Central memory CD8-positive, alpha-beta T cell (primary cell): ENCODE results near the gene TOM1.
A peak's percentile ranks its signal among the peaks of the same experiment; 100 is the strongest.

Experiments used
- ATAC-seq: fragments of 150-1000 bp; cut with Tn5 transposase; replicated peaks from 2 replicates; pipeline ENCODE4 v1.10.0; 2022; ENCODE audit warnings: mild to moderate bottlenecking, moderate FRiP score, moderate number of reproducible peaks; ENCODE audit not compliant: poor library complexity, severe bottlenecking; ENCODE audit errors: extremely low read depth
- DNase-seq, 2 donors: peaks; one replicate each; pipeline ENCODE4 v3.0.0; 2021; ENCODE audit warnings: low spot score in 2 of 2
- H3K27ac Mint-ChIP-seq: one replicate; pipeline ENCODE4 v1.8.0; 2022; ENCODE audit warnings: low read depth, mild to moderate bottlenecking, moderate library complexity, mixed read lengths
- H3K27me3 Mint-ChIP-seq: one replicate; pipeline ENCODE4 v1.8.0; 2022; ENCODE audit warnings: mixed read lengths
- H3K36me3 Mint-ChIP-seq: one replicate; pipeline ENCODE4 v1.8.0; 2022; ENCODE audit warnings: mild to moderate bottlenecking, moderate library complexity, mixed read lengths; ENCODE audit not compliant: insufficient read depth
- H3K4me1 Mint-ChIP-seq: one replicate; pipeline ENCODE4 v1.8.0; 2022; ENCODE audit warnings: mixed read lengths
- H3K4me3 Mint-ChIP-seq: one replicate; pipeline ENCODE4 v1.8.0; 2022; ENCODE audit warnings: mild to moderate bottlenecking, moderate library complexity, mixed read lengths
- H3K9me3 Mint-ChIP-seq: one replicate; pipeline ENCODE4 v1.8.0; 2022; ENCODE audit warnings: mixed read lengths

Gene TOM1

GRCh38 chr22:35322126-35322525, 22.4 kb downstream of the TOM1 start:
- no peak overlapping the region for H3K4me3 Mint-ChIP-seq
- ATAC-seq (no peak), DNase-seq (no peak)
- H3K36me3 Mint-ChIP-seq = peaks cover 36% of the 10 kb centered on the region
- H3K27me3 Mint-ChIP-seq = no peaks in the 10 kb centered on the region
- H3K27ac Mint-ChIP-seq = no peak overlapping the region
- H3K4me1 Mint-ChIP-seq = no peaks in the 10 kb centered on the region
- H3K9me3 Mint-ChIP-seq = no peaks in the 10 kb centered on the region

DNA sequence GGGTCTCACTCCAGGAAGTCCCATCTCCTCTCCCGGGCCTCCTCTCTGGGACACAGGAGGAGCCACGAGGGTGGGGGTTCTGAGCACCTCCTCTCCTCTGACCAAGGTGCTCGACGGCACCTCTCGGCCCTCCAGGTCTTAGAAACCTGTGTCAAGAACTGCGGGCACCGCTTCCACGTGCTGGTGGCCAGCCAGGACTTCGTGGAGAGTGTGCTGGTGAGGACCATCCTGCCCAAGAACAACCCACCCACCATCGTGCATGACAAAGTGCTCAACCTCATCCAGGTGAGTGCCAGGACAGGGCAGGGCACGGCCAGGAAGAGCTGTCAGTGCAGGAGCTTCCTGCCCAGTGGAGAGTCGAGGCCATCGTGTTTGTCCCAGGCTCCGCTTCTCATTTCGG, 23.2 kb downstream of the TOM1 start:
- no peaks in the 10 kb centered on the region for H3K27me3 Mint-ChIP-seq
- no peaks in the 10 kb centered on the region for H3K9me3 Mint-ChIP-seq
- ATAC-seq (no peak), DNase-seq (no peak)
- H3K4me3 Mint-ChIP-seq = no peak overlapping the region
- no peaks in the 10 kb centered on the region for H3K4me1 Mint-ChIP-seq
- H3K36me3 Mint-ChIP-seq = peaks cover 33% of the 10 kb centered on the region
- H3K27ac Mint-ChIP-seq = peak overlapping the region; percentile 49

DNA sequence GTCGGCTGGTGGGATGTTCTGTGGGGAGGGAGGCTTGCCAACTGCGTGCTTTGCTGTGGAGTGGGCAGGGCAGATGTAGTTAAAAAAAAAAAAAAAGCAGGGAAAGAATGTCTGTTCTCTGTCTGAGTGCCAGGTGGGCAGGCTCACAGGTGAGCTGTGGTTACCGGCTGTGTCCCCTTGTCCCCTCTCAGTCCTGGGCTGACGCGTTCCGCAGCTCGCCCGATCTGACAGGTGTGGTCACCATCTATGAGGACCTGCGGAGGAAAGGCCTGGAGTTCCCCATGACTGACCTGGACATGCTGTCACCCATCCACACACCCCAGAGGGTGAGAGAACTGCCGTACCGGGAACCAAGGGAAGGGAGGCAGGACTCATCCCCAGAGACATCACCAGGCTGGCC, 23.6 kb downstream of the TOM1 start:
- Mint-ChIP-seq H3K27ac (peak overlapping the region; percentile 49), H3K9me3 (no peaks in the 10 kb centered on the region), H3K27me3 (no peaks in the 10 kb centered on the region), H3K36me3 (peaks cover 37% of the 10 kb centered on the region), H3K4me1 (no peaks in the 10 kb centered on the region), H3K4me3 (no peak overlapping the region)
- ATAC-seq = no peak
- no peak for DNase-seq

DNA sequence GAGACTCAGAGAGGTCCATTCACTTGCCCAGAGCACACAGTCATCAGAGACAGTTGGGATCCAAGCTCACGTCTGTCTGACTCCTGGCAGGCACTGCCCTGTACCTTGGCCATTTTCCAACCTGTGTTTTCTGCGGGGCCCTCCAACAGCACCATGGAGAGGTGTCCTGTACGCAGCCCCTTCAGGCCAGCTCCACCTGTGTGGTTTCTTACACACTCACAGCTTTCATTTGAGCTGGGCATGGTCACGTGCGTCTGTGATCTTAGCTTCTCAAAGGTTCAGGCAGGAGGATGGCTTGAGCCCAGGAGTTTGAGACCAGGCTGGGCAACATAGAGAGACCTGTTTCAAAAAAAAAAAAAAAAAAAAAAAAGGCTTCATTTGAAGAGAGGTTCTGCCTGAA, 24.4 kb downstream of the TOM1 start:
- ATAC-seq = no peak
- Mint-ChIP-seq H3K9me3 (no peaks in the 10 kb centered on the region), H3K27ac (no peak overlapping the region), H3K4me1 (no peaks in the 10 kb centered on the region), H3K4me3 (no peak overlapping the region), H3K27me3 (no peaks in the 10 kb centered on the region), H3K36me3 (peaks cover 37% of the 10 kb centered on the region)
- no peak for DNase-seq

GRCh38 chr22:35324762-35325161, 25.1 kb downstream of the TOM1 start:
- no peaks in the 10 kb centered on the region for H3K27me3 Mint-ChIP-seq
- H3K27ac Mint-ChIP-seq = no peak overlapping the region
- ATAC-seq (no peak), DNase-seq (no peak)
- peaks cover 36% of the 10 kb centered on the region for H3K36me3 Mint-ChIP-seq
- H3K4me1 Mint-ChIP-seq = no peaks in the 10 kb centered on the region
- H3K9me3 Mint-ChIP-seq = no peaks in the 10 kb centered on the region
- no peak overlapping the region for H3K4me3 Mint-ChIP-seq

GRCh38 chr22:35325209-35325608, 25.5 kb downstream of the TOM1 start:
- Mint-ChIP-seq H3K27ac (no peak overlapping the region), H3K9me3 (no peaks in the 10 kb centered on the region), H3K36me3 (peaks cover 36% of the 10 kb centered on the region)

GRCh38 chr22:35326854-35327562, 27.3 kb downstream of the TOM1 start:
- Mint-ChIP-seq H3K4me3 (peak overlapping the region; percentile 43), H3K27me3 (no peaks in the 10 kb centered on the region), H3K9me3 (no peaks in the 10 kb centered on the region), H3K36me3 (peaks cover 40% of the 10 kb centered on the region), H3K4me1 (peaks cover 12% of the 10 kb centered on the region), H3K27ac (peak overlapping the region; percentile 69)
- DNase-seq = no peak
- ATAC-seq = no peak

More at GRCh38 chr22:35325209-35325608, 25.5 kb downstream of the TOM1 start:
- no peak for ATAC-seq
- no peak for DNase-seq
- H3K4me1 Mint-ChIP-seq = peaks cover 3% of the 10 kb centered on the region
- no peaks in the 10 kb centered on the region for H3K27me3 Mint-ChIP-seq
- H3K4me3 Mint-ChIP-seq = no peak overlapping the region

DNA sequence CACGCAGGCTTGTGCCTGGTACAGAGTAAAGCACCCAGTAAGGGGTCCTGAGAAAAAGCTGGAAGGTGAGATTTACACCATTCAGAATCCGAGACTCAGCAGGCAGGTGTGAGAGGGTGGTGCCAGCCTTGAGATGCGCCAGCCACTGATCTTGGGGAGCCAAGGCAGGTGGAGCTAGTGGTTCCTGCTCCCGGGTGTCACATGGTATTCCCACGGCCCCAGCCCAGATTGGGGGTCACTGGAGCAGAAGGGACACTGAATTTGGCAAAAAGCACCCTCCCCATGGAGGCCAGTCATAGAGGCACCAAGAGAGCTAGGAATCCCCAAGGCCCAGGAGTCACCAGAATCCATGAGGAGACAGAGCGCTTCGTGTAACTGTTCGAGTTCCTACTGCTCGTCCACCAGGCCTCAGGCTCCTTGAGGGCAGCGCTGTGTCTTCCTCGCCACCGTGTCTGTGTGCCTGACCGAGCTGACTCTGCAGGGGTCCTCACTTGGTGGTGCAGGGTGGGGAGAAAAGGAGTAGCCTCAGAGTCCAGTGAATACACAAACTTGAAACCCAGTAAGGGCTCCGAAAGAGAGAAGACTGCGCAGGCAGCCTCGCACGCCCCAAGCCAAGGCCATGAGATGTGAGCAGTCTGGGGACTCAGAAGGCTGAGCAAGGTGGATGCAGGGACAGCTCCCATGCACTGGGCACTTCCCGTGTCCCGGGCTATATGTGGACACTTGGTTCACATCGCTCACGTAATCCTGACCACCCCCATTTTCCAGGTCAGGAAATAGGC, 28.2 kb downstream of the TOM1 start:
- ATAC-seq = no peak
- Mint-ChIP-seq H3K27me3 (no peaks in the 10 kb centered on the region), H3K36me3 (peaks cover 40% of the 10 kb centered on the region), H3K27ac (no peak overlapping the region), H3K4me3 (peak overlapping the region; percentile 2), H3K9me3 (no peaks in the 10 kb centered on the region), H3K4me1 (peaks cover 12% of the 10 kb centered on the region)
- DNase-seq = no peak

DNA sequence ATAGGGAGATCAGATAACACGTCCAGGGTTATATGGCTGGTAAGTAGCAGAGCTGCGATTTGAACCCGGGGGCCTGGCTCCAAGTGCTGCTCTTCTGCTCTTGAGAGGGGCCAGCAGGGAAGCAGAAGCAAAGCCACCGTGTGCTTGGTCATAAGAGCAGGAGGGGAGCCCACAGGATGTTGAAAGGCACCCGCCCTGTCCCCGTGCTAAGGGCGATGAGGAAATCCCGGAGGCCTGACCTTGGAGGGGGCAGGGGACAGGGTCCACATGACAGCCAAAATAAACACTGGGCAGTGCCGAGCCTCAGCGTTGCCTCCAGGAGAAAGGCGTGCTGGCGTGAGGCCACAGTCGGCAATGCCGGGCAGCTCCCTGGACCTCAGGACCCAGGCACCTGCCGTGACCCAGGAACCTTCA, 28.8 kb downstream of the TOM1 start:
- H3K4me3 Mint-ChIP-seq = peak overlapping the region; percentile 2
- H3K9me3 Mint-ChIP-seq = no peaks in the 10 kb centered on the region
- ATAC-seq (no peak), DNase-seq (no peak)
- peaks cover 12% of the 10 kb centered on the region for H3K4me1 Mint-ChIP-seq
- peaks cover 36% of the 10 kb centered on the region for H3K36me3 Mint-ChIP-seq
- H3K27ac Mint-ChIP-seq = no peak overlapping the region
- no peaks in the 10 kb centered on the region for H3K27me3 Mint-ChIP-seq

- Mint-ChIP-seq H3K4me1 (peaks cover 12% of the 10 kb centered on the region), H3K4me3 (no peak overlapping the region), H3K9me3 (no peaks in the 10 kb centered on the region), H3K27ac (peak overlapping the region; percentile 57), H3K36me3 (peaks cover 31% of the 10 kb centered on the region), H3K27me3 (no peaks in the 10 kb centered on the region)
- DNase-seq (no peak), ATAC-seq (no peak)
These were observed 29.6 kb downstream of the TOM1 start for GRCh38 chr22:35329114-35329847.

DNA sequence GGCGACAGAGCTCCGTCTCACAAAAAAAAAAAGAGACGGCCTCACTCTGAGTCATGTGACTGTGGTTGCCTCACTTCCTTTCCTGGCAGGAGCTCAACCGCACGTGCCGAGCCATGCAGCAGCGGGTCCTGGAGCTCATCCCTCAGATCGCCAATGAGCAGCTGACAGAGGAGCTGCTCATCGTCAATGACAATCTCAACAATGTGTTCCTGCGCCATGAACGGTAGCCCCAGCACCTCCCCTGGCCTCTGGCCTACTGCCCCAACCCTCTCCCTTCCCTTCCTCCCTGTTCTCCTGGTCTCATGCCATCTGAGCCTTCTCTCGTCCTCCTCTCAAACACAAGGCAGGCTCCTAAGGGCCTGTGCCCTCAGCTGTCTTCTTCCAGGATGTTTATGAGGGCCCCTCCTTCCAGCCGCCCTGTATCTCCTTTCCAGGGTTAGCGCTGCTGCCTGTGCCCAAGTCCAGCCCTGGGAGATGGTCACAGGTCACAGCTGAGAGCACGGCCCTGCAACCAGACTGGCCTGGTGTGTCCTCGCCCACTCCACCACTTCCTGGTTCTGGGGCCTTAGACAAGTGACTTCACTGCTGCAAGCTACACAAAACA, 30.7 kb downstream of the TOM1 start:
- no peaks in the 10 kb centered on the region for H3K9me3 Mint-ChIP-seq
- peaks cover 25% of the 10 kb centered on the region for H3K36me3 Mint-ChIP-seq
- no peaks in the 10 kb centered on the region for H3K27me3 Mint-ChIP-seq
- peak overlapping the region; percentile 81 for H3K27ac Mint-ChIP-seq
- DNase-seq (no peak), ATAC-seq (peak; percentile 72)
- peaks cover 12% of the 10 kb centered on the region for H3K4me1 Mint-ChIP-seq
- peak overlapping the region; percentile 61 for H3K4me3 Mint-ChIP-seq

DNA sequence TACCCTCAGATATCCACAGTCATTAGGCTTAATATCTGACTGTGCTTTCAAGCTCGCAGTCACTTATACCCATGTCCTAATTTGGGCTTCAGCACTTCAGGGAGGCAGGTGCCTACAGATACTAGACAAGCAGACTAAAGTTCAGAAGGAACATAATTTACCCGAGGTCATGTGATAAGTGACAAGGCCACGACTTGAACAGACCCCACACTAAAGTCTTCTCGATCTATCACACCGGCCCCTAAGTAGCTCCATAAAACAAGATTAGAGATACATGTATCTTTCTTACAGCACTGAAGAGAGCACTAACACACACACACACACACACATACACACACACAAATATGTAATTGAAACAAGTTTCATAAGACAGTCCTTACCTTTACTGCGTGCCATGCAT, 32.6 kb downstream of the TOM1 start:
- H3K9me3 Mint-ChIP-seq = no peaks in the 10 kb centered on the region
- no peak for ATAC-seq
- H3K4me3 Mint-ChIP-seq = no peak overlapping the region
- no peak overlapping the region for H3K27ac Mint-ChIP-seq
- H3K4me1 Mint-ChIP-seq = peaks cover 16% of the 10 kb centered on the region
- H3K36me3 Mint-ChIP-seq = peaks cover 21% of the 10 kb centered on the region
- DNase-seq = no peak
- no peaks in the 10 kb centered on the region for H3K27me3 Mint-ChIP-seq
